Fibroblast of lung (primary cell): ENCODE results near the gene ZBTB16.

Experiments used
- CTCF ChIP-seq, 2 donors: IDR thresholded peaks in 1 of 2; conservative IDR thresholded peaks in 1 of 2; 1 replicate in 1 of 2; 2 replicates in 1 of 2; pipeline ENCODE4 v1.5.1; 2011 to 2012; ENCODE audit warnings: low read length in 2 of 2, control low read depth in 1 of 2, inconsistent platforms in 1 of 2, low read depth in 1 of 2, mild to moderate bottlenecking in 1 of 2
- EZH2 ChIP-seq: IDR thresholded peaks from 2 replicates; pipeline ENCODE4 v1.5.1; 2012; ENCODE audit warnings: low read length, control low read depth, mild to moderate bottlenecking; ENCODE audit errors: missing control alignments

DNA sequence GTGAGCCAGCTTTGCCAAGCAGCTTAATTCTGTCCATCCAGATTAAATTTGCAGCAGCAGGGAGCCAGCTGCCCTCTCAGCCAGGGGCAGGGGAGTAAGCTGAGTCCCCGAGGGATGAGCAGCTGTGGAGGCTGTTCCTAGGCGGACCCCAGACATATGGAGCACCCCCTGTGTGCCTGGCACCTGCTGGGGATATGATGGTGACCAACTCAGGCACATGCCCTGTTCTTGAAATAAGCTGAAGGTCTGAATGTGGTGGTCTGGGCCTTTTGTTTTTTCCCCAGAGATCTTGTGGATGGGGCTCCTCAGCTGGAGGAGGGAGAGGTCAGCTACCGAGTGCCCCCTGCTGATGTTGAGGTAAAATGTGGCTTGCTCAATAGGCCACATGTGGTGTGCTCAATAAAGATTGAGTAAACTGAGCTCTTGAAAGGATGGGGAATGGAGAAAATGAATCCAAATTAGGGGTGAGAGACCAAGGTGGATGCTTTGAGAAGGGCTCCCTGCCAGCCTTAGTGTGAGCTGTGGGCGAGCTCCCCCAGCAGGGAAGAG, 133.4 kb downstream of the ZBTB16 start:
- TF ChIP-seq CTCF (conservative IDR thresholded peaks at IDR 0.05 in 1 of 2, IDR thresholded peaks at IDR 0.05 in 1 of 2; ENCODE audit: low read depth in 1 of 2, low read length in 2 of 2) (no peak), EZH2 (no peak)
